Urothelium cell line (cell line): ENCODE data around the gene HOXA4.

Experiments used
- DNase-seq: peaks from one replicate; pipeline ENCODE4 v3.0.0; 2011; ENCODE audit warnings: low spot score, mixed read lengths
- FAIRE-seq: peaks from 2 replicates; lab custom pipeline; 2011; peaks lifted over from hg19 to GRCh38; lab: Jason Lieb, UNC

Gene HOXA4

GRCh38 chr7:27130540-27131389, at the start of gene HOXA4:
TSS of gene HOXA4 (minus strand) at chr7:27130757. CDS start at chr7:27130733, 24 bp downstream.
- FAIRE-seq (peak; percentile 98), DNase-seq (peak; percentile 98)

- peak; percentile 88 for DNase-seq
- FAIRE-seq = peak; percentile 84
Observed at GRCh38 chr7:27179503-27180430, 49.2 kb upstream of the HOXA4 start.

- FAIRE-seq (no peak), DNase-seq (no peak)
Observed at GRCh38 chr7:27179030-27179429, 48.5 kb upstream of the HOXA4 start.

GRCh38 chr7:27178366-27178765, 47.8 kb upstream of the HOXA4 start:
- FAIRE-seq (no peak), DNase-seq (no peak)

- FAIRE-seq = peak; percentile 50
Observed at GRCh38 chr7:27177795-27178320, 47.3 kb upstream of the HOXA4 start.

GRCh38 chr7:27176962-27177794, 46.6 kb upstream of the HOXA4 start:
- DNase-seq = no peak
- FAIRE-seq = no peak

More at GRCh38 chr7:27177795-27178320, 47.3 kb upstream of the HOXA4 start:
- no peak for DNase-seq

- DNase-seq (no peak), FAIRE-seq (no peak)
Observed at GRCh38 chr7:27176524-27176845, 45.9 kb upstream of the HOXA4 start.

- FAIRE-seq (no peak), DNase-seq (no peak)
Observed at GRCh38 chr7:27175626-27176523, 45.3 kb upstream of the HOXA4 start.

GRCh38 chr7:27174874-27175625, 44.5 kb upstream of the HOXA4 start:
- DNase-seq = no peak

GRCh38 chr7:27173956-27174873, 43.7 kb upstream of the HOXA4 start, which contains the start of gene HOXA10:
TSS of gene HOXA10 (minus strand) at chr7:27174320. CDS start at chr7:27174306, 14 bp downstream.
- no peak for FAIRE-seq

More at GRCh38 chr7:27174874-27175625, 44.5 kb upstream of the HOXA4 start:
- no peak for FAIRE-seq

GRCh38 chr7:27173511-27173955, 43.0 kb upstream of the HOXA4 start:
- no peak for FAIRE-seq
- DNase-seq = peak; percentile 72

More at GRCh38 chr7:27173956-27174873, 43.7 kb upstream of the HOXA4 start, which contains the start of gene HOXA10:
- DNase-seq = no peak

GRCh38 chr7:27172823-27173510, 42.4 kb upstream of the HOXA4 start:
- FAIRE-seq (peak; percentile 91), DNase-seq (peak; percentile 67)

GRCh38 chr7:27172315-27172774, 41.8 kb upstream of the HOXA4 start:
- FAIRE-seq (no peak), DNase-seq (no peak)

GRCh38 chr7:27171637-27172314, 41.2 kb upstream of the HOXA4 start:
- FAIRE-seq (no peak), DNase-seq (no peak)

- no peak for DNase-seq
- peak; percentile 50 for FAIRE-seq
Observed at GRCh38 chr7:27171325-27171636, 40.7 kb upstream of the HOXA4 start.
